ENCODE data around the gene LYZL1.
"Not testable (repeated sequence)": the region's sequence is repeated elsewhere in the genome, so short reads cannot be mapped to it uniquely, and the experiment has no call there.

LYZL1 gene

DNA sequence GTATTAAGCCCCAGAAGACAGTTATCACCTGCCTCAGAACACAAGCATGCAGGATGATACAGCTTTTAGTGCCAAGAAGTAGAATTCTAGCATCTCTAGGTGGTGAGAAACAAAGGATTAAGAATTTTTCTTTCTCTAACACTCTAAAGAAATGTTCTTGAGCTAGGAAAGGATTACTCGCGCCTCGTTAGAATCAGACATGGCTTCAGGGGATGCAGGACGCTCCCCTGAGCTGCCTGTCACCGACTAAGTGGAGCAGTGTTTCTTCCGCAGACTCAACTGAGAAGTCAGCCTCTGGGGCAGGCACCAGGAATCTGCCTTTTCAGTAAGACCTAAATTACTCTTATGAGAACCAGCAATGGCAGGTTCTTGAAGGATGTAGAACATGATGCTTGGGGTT, at the start of gene LYZL1:
Gene LYZL1, plus strand, starts transcription at position 165 of the 400 bp plus-strand sequence. CDS start 2,798 bp downstream, outside the sequence.
- not testable (repeated sequence) for DNase-seq (ENCODE audit: low spot score)

DNA sequence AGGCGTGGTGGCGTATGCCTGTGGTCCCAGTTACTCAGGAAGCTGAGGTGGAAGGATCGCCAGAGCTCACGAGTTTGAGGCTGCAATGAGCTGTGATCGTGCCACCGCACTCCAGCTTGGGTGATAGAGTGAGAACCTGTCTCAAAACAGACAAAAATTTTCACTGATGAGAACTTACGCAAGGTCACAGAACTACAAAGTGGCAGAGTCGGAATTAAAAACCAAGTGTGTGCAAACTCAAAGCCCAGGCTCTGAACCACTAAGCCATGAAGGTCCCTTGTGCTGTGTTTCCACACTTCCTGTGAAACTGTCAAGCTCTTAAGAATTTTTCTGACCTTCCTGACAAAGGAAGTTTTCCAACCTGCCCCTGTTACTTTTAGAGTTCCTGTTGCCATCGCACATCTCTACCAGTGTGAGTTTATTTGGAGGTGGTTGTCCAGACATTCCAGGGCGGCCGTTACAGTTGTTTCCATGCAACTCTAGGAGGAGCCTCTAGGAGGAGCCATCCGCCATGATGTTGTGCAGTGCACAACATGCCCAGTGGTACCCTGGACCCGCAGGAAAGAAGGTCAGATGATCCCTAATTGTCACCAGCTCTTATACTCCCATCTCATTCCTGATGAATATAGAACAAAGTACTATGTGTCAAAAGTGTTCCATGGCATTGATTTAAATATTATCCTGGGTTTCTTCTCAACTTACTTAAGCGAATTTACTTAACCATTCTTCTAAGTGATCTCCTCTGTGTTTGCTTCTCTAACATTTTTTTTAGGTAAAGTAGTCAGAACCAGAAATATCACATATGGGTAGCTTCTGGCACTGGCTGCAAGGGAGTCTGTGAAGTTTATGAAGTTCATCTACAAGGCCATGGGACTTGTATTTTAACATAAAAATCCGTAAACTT, 49.0 kb upstream of the LYZL1 start:
- peak; percentile 17 for DNase-seq (ENCODE audit: low spot score)

DNA sequence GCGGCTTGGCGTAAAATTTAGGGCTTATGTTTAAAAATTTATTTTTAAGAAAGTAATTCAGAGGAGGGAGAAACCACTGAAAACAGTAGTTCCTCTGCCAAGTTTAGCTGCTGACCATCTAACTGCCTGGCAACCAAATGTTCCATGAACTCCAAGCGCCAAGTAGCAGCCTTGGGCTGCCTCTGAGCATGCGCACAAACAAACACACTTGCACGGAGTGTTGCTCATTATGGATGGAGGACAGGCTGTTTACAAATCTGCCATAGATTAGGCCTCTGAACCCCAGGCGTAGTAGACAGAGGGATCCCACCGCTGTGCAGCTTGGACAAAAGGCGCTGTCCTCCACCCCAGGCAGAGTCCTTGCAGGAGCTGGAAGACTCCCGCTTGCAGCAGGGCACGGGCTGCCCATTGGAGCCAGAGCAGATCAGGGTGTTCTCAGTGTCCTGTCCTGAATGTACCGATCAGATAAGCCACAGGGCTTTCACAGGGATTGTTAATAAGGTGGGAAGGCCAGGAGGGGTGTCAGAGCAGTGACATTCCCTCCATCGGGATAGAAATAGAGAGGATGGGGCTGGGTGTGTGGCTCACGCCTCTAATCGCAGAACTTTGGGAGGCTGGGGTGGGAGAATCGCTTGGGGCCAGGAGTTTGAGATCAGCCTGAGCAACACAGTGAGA, 47.7 kb upstream of the LYZL1 start:
- no peak for DNase-seq (ENCODE audit: low spot score)

DNA sequence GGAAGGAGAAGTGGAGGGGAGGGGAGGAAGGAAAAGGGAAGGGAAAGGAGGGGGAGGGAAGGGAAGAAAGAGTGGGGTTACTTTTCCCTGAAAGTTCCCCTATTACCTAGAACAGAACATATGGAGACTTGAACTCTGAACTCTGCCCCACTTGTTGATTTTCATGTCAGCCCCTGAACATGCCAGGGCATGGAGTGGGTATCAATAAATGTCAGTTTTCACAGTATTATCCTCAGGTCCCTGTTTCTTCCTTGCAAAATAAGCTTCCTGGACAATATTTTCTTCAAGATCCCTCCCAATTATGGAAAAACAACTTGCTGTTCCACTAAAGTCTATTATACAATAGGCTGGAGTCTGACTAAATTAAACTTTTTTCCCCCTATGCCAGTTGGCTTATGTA, 46.9 kb upstream of the LYZL1 start:
- no peak for DNase-seq (ENCODE audit: low spot score)

DNA sequence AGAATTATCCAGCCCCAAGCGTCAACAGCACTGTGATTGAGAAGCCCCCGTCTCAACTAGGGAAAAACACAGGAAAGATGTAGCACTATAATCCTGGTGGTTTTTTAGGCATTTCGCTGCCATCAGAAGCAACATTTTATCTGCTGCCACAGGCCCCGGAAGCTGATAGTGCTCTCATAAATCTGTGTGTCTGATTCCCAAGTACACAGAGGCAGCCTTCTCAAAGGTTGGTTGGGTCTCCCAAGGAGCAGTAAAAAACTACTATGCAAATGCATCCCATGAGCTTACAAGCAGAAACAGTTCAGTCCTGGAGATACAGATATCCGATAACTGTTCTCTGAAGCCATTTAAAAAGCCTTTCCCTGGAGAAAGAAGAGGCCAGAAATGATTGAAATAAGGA, 45.8 kb upstream of the LYZL1 start:
- no peak for DNase-seq (ENCODE audit: low spot score)

DNA sequence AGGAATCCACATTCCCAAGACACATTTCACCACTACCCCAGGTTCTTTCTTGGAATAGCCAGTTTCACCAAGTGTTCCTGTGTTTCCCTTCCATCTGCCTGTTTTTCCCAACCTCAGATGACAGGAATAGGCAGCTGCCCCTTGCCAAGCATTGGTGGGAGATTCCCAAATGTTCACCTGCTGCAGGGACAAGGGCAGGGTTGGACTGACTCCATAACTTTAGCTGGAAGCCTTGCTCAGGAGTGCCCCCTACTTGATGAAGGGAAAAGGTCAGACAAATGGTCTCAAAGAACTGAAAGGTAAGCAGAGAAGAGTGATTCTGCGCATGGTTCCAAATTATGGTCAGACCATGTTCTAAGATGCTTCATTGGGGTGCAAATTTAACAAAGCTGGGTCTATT, 45.1 kb upstream of the LYZL1 start:
- no peak for DNase-seq (ENCODE audit: low spot score)

DNA sequence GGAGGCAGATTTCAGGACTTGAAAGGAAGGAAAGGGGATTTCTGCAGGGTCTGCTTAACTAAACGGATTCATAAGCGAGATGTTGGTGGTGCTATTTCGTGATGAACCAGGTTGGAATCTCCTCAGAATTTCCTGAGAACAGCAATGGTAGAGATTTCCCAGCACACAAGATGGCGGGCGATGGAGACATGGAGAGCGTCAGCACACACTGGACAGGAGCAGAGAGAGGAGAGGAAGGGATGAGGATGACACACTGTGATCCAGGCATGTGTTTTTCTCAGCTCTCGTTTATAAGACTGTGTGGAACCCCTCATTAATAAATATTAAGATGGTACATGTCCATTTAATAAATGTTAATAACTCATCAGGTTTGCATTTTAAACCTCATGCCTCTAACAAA, 43.9 kb upstream of the LYZL1 start:
- DNase-seq (ENCODE audit: low spot score): no peak

DNA sequence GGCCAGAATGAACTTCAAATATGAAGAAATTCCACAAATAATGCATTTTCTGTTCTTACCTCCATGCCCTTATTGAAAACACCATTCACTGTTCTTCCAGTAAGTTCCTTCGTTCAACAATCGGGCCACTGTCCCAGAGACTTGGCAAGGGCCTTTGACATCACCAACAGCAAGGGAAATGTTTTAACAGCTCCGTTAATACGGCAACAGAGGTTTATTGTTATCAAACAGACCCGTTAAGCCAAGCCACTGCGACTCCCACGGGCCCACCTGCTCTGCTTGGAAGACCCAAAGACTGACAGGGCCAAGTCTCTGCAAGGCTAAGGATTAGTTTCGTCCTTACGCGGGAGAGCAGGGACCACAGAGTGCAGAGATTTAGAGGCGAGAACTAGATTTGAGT, 43.4 kb upstream of the LYZL1 start:
- DNase-seq (ENCODE audit: low spot score): no peak

DNA sequence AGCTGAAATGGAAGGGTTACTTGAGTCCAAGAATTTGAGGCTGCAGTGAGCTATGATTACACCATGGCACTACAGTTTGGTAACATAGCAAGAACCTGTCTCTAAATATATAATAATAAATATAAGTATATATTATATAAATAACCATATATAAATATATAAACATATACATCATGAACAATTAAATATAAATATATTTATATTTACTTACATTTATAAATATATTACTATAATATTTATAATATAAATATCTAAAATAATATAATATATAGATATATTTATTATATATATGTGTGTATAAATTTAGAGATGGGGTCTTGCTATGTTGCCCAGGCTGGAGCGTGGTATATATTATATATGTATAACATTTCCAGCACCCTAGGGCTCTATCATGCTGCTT, 42.4 kb upstream of the LYZL1 start:
- DNase-seq (ENCODE audit: low spot score): no peak

DNA sequence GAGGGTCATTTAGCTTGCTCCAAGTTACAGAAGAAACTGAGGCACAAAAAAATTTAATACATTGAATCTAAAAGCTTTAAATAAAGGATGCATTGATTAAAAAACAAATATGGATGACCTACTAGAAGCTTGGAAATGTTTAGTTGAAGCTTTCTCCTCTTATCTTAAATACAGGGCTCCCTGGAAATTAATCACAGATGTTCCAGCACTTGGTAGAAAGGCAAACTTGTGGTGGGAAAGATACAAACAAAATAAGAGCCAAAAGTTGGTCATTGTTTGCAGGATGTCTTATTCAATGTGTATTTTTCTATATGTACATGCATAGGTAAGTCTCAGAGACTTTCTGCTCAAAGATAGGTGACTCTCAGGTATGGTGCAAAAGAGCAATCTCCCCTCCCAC, 40.7 kb upstream of the LYZL1 start:
- DNase-seq (ENCODE audit: low spot score): peak; percentile 8

DNA sequence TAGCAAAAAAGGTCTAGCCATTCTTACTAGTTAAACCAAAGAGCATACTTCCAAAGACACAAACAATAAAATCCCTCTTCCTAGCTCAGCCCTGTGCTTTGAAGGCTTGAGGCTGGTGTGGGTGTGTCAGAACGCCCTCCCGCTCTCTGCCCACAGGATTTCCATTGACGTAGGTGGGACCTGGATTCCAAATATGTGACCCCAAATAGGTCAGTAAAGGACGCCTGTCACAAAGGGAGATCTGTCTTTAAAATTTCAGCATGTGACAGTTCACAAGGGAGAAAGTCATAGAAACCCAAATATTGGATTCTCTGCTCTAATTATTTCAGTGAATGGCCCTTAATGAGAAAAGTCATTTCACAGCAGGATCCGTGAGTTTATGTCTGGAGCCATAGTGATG, 39.9 kb upstream of the LYZL1 start:
- DNase-seq (ENCODE audit: low spot score): no peak

DNA sequence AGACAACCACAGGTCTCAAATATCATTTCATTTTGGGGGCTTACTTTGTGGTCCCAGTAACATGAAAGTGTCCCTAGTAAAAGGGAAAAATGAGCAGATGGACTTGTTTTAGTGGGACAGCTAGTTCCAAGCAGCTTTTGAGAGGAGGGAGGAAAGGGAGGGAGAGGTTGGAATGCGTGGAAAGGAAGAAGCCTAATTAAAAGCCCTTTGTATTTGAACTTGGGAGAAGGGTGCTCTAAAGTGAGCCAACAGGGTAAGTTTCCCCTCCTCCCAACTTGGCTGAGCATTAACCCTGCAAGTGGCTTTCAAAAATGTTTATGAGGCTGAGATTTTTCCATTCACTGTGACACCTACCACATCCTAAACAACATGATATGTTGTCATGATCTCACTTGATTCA, 38.8 kb upstream of the LYZL1 start:
- DNase-seq (ENCODE audit: low spot score): no peak

DNA sequence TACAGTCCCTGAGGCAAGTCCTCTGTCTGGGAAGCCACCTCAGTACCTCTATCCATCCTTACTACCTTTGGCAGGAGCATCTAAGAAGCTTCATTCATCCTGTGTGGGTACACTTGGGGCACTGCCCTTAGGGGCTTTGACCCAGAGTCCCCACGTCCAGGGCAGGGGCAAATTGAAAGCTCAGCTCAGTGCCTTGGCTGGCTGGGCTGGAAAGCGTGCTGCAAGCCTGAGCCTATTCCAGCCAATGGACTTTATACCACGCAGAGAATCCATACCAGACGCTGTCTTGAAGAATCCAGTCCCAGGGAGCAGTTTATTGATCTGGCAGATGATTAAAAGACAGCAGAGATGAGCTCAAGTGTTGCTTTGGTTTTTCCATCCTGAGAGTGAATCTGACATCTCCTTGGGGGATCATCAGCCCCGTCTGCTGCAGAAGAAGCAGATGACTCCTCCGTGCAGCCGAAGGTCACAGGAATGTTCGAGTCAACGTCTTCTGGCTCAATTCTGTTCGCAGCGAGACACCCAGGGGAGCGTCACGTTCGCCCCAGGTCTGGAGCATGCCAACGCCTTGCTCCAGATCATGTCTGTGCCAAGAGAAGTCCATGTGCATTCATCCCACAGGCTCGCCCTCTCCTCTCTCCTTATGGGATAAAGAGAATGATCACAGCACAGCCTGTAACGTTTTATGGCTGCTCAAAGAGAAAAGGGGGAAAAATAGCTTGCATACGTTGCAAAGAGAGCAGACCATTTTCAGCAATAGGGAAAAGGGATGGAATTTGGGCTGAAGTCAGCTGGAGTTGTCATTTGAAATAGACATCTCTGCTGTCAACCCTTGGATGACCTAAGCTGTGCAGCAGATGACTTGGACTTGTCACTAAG, 35.8 kb upstream of the LYZL1 start:
- peak; percentile 14 for DNase-seq (ENCODE audit: low spot score)

DNA sequence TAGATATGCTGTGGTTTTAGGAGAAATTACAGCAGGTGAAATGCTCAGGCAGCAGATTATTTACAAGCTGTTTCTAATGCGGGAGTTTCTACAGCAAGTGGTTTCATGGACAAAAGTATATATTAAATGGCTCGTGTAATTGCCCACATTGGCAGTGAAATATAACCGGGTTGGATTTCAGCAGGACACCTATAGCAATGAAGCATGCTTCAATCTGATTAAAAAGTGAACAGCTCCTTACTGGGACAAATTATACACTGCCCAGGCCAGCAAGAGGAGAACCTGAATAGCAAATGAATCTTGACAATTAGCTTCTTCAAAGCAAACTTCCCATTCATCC, 35.2 kb upstream of the LYZL1 start:
- DNase-seq (ENCODE audit: low spot score): no peak

DNA sequence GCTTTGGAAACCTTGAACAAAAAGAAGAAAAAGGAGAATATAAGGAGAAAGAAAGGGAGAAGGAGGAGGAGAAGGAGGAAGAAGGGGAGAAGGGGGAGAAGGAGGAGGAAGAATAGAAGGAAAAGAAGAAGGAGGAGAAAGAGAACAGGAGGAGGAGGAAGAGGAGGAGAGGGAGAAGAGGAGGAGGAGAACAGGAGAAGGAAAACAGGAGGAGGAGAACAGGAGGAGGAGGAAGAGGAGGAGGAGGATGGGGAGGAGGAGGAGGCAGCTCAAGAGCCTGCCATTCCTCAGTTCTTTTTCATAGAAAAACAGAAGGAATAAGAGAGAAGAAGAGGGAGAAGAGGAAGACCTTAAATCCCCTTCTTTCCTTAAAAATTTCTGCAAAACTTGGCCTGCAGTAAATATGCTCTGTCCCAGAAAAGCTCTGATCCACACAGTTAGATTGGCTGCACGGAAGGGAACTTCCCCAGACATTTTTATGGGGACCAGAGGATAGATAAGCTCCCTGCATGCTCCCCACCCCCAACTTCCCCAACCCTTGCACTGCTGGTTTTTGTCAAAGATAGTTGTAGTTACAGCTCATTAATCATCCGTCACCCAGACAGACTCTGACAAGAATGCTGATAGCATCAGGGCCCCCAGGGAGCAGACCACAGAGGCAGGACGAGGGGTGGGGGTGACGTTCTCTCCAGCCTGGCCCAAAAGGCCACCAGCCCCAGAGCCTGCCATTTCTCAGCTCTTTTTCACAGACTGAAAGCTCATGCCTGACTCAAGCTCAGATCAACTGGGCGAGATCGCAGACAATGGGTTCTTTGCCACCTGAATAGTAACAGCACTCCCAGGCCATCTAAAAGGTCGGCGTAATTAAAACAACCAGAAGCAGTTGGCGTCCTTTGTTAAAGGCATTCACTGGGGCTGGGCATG, 34.5 kb upstream of the LYZL1 start:
- DNase-seq (ENCODE audit: low spot score): no peak

DNA sequence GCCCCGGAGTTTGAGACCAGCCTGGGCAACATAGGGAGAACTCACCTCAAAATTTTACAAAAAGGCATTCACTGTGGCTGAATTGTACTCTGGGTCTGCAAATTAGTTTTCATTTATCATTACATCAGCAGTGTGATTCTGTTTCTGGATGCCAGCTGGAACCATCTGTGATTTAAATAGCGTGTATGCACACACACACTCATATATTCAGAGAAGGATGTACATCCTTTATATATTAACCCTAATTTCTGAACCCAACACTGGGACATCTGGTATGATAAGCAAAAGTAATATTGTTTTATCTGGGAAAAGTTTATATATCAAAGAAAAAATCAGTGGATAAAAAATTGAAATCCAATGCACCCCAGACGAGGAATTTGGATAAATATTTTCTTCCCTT, 33.8 kb upstream of the LYZL1 start:
- DNase-seq (ENCODE audit: low spot score): no peak

DNA sequence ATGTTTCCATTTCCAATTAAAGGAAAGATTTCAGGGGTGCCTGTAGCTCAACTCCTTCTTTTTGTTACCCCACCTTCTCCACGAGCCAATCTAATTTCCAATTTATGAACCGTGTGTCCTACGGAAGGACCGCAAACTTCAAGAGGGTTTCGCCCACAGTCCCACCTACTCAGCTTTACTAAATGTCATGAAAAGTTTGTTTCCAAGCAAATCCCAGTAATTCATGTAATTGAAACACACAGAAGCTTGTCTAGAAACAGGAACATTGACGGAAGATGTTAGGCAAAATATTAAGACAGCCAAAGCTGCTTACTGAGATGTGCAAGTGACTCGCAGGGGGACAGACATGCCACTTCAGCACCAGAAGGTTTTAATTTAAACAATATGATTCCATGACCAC, 32.9 kb upstream of the LYZL1 start:
- no peak for DNase-seq (ENCODE audit: low spot score)

DNA sequence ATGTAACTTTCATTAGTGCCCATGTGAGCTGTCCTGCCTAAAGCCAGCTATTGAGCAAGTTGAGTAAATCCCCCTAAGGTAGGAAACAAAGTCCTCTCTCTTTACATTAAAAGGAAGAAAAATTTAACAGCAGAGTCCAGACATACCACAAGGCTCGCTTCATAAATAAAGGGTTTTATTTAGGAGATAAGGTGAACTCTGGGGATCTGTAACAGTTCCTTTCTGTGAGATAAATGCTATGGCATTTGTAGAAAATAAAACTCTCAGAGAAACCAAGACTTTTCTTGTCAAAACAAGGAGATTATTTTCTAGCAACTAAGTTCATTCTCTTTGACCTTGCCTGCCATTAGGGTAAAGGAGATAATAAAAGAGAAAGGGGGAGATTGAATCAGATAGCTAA, 32.3 kb upstream of the LYZL1 start:
- no peak for DNase-seq (ENCODE audit: low spot score)

DNA sequence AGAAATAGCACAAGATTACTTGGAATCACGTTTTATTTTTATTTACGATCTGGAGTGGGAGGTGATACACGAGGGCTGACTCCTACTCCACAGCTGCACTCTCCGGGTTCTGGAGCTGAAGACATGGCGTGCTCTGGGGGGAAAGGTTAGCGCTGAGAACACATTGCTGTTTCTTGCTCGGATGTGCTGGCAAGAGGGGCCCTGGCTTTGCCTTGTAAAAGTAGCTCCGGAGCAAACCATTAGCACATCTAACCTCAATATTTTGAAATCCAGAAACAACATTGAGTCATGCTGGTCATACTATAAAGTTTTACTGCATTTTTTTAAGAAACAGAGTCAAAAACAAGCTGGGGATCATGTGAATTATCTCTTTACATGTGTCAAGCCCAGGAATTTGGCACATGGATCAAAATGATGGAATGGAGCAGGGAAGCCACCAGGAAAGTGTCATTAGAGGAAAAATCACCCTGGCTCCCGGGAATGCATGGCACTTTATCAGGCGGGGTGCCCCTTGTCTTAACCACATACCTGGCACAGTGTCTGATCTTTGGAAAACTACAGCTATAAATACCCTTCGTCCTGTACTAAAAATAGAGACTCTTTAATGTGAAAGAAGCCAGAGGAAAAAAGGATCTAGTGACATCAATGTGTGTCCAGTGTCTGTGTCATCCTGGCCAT, 31.6 kb upstream of the LYZL1 start:
- DNase-seq (ENCODE audit: low spot score): peak; percentile 73

DNA sequence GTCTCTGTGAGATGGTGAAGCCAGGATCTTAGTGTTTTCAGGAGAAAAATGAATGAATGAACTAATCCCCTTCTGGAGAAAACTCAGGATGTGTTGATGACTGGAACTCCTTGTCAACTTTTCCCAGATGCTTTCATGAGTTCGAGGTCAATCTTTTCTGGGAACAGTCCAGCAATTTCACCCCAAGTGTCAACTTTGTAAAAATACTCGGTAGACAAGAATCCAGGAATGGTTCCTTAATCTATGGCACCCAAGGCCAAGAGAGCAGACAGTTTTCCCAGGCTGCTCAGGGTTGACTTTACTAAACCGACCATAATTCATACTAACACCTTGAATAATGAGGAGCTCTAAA, 31.1 kb upstream of the LYZL1 start:
- peak; percentile 8 for DNase-seq (ENCODE audit: low spot score)

DNA sequence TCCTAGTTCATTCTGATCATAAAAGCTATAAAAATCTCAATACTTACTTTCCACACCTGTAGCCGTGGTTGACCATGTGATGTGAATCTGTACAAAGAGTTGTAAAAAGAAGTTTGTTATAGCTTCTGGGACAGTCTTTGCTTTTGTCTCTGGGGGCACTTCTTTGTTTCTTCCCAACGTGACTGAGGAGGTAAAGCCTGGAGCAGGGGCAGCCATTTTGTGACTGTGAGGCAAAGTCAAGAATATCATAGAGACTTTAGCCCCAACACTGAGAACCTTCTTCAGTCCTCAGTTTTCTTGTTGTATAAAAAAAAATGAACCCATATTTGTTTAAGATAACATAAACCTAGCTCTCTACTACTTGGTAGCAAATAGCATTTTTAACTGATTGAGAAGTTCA, 29.4 kb upstream of the LYZL1 start:
- no peak for DNase-seq (ENCODE audit: low spot score)

Data from GM03348 (cell line).